ENCODE measurements around the gene GHITM. TPM values are rescaled to one million over a fixed set of nuclear protein-coding genes. Genes with fewer than 3 reads are reported as not detected.
"Not testable (repeated sequence)": the region's sequence is repeated elsewhere in the genome, so short reads cannot be mapped to it uniquely, and the experiment has no call there.

The GHITM gene
- total and polyA plus RNA-seq, 7 experiments from 2014 or later = 61.5 to 312 (median 78.7) TPM

GRCh38 chr10:84109772-84110171 lies 29.5 kb upstream of the GHITM start:
- POLR2A ChIA-PET; H3K9me3 Mint-ChIP-seq; CTCF ChIA-PET; H3K4me3 Mint-ChIP-seq; intact Hi-C loops (cut with micrococcal nuclease); H3K27ac ChIP-seq (ENCODE audit: low read depth, low read length); ATAC-seq; H3K9me3 ChIP-seq (ENCODE audit: control insufficient read depth in 2 of 3, low read length in 3 of 3); DNase-seq; H3K36me3 ChIP-seq (ENCODE audit: control insufficient read depth in 2 of 3, insufficient read depth in 3 of 3, low read length in 3 of 3); H3K4me3 ChIP-seq (ENCODE audit: low read length); H3K27ac Mint-ChIP-seq; H3K4me1 Mint-ChIP-seq; H3K27me3 ChIP-seq (ENCODE audit: control insufficient read depth in 2 of 2, insufficient read depth in 2 of 2, low read length in 2 of 2); H3K4me1 ChIP-seq (ENCODE audit: control insufficient read depth in 2 of 2, insufficient read depth in 2 of 2, low read length in 2 of 2); H3K36me3 Mint-ChIP-seq: not testable (repeated sequence)
- H3K27me3 Mint-ChIP-seq = peaks cover 0 to 10% (median 6%) of the 10 kb centered on the region in 5 donors

- POLR2A ChIA-PET; H3K9me3 Mint-ChIP-seq; H3K4me3 Mint-ChIP-seq; H3K27ac Mint-ChIP-seq; H3K27me3 ChIP-seq (ENCODE audit: control insufficient read depth in 2 of 2, insufficient read depth in 2 of 2, low read length in 2 of 2); H3K4me1 ChIP-seq (ENCODE audit: control insufficient read depth in 2 of 2, insufficient read depth in 2 of 2, low read length in 2 of 2); H3K9me3 ChIP-seq (ENCODE audit: control insufficient read depth in 2 of 3, low read length in 3 of 3); H3K4me1 Mint-ChIP-seq; H3K27ac ChIP-seq (ENCODE audit: low read depth, low read length); intact Hi-C loops (cut with micrococcal nuclease); ATAC-seq; DNase-seq; H3K36me3 ChIP-seq (ENCODE audit: control insufficient read depth in 2 of 3, insufficient read depth in 3 of 3, low read length in 3 of 3); H3K4me3 ChIP-seq (ENCODE audit: low read length); CTCF ChIA-PET; H3K36me3 Mint-ChIP-seq: not testable (repeated sequence)
- peaks cover 0 to 26% (median 8%) of the 10 kb centered on the region in 5 donors for H3K27me3 Mint-ChIP-seq
Measured at GRCh38 chr10:84113468-84113867, 25.8 kb upstream of the GHITM start.

- DNase-seq (no peak), ATAC-seq (no peak)
- H3K4me1 Mint-ChIP-seq = no peaks in the 10 kb centered on the region
- no peaks in the 10 kb centered on the region for H3K36me3 Mint-ChIP-seq
- H3K27me3 Mint-ChIP-seq = peaks cover 0 to 25% (median 10%) of the 10 kb centered on the region in 5 donors
- Histone ChIP-seq H3K27me3 (ENCODE audit: control insufficient read depth in 2 of 2, insufficient read depth in 2 of 2, low read length in 2 of 2) (no peaks in the 10 kb centered on the region), H3K4me3 (ENCODE audit: low read length) (no peak overlapping the region), H3K4me1 (ENCODE audit: control insufficient read depth in 2 of 2, insufficient read depth in 2 of 2, low read length in 2 of 2) (no peaks in the 10 kb centered on the region), H3K9me3 (ENCODE audit: control insufficient read depth in 2 of 3, low read length in 3 of 3) (no peaks in the 10 kb centered on the region), H3K27ac (ENCODE audit: low read depth, low read length) (no peak overlapping the region), H3K36me3 (ENCODE audit: control insufficient read depth in 2 of 3, insufficient read depth in 3 of 3, low read length in 3 of 3) (no peaks in the 10 kb centered on the region)
- H3K9me3 Mint-ChIP-seq = peaks cover 0 to 2% (median 0%) of the 10 kb centered on the region in 11 donors
- H3K4me3 Mint-ChIP-seq = no peak overlapping the region
- ChIA-PET CTCF (no interaction called here), POLR2A (no interaction called here)
- intact Hi-C loops (cut with micrococcal nuclease) = no loop called here
- no peak overlapping the region for H3K27ac Mint-ChIP-seq
Measured at GRCh38 chr10:84114088-84114667, 25.1 kb upstream of the GHITM start.

GRCh38 chr10:84117204-84117603 lies 22.1 kb upstream of the GHITM start:
- DNase-seq; H3K4me1 Mint-ChIP-seq; H3K36me3 Mint-ChIP-seq; CTCF ChIA-PET; H3K9me3 ChIP-seq (ENCODE audit: control insufficient read depth in 2 of 3, low read length in 3 of 3); H3K4me3 ChIP-seq (ENCODE audit: low read length); H3K4me3 Mint-ChIP-seq; intact Hi-C loops (cut with micrococcal nuclease); H3K27ac Mint-ChIP-seq; H3K27ac ChIP-seq (ENCODE audit: low read depth, low read length); H3K9me3 Mint-ChIP-seq; H3K4me1 ChIP-seq (ENCODE audit: control insufficient read depth in 2 of 2, insufficient read depth in 2 of 2, low read length in 2 of 2); ATAC-seq; POLR2A ChIA-PET; H3K27me3 ChIP-seq (ENCODE audit: control insufficient read depth in 2 of 2, insufficient read depth in 2 of 2, low read length in 2 of 2); H3K36me3 ChIP-seq (ENCODE audit: control insufficient read depth in 2 of 3, insufficient read depth in 3 of 3, low read length in 3 of 3): not testable (repeated sequence)
- H3K27me3 Mint-ChIP-seq = peaks cover 4 to 19% (median 12%) of the 10 kb centered on the region in 5 donors

GRCh38 chr10:84117686-84118394 lies 21.5 kb upstream of the GHITM start:
- Histone ChIP-seq H3K36me3 (ENCODE audit: control insufficient read depth in 2 of 3, insufficient read depth in 3 of 3, low read length in 3 of 3) (no peaks in the 10 kb centered on the region), H3K4me1 (ENCODE audit: control insufficient read depth in 2 of 2, insufficient read depth in 2 of 2, low read length in 2 of 2) (no peaks in the 10 kb centered on the region), H3K9me3 (ENCODE audit: control insufficient read depth in 2 of 3, low read length in 3 of 3) (no peaks in the 10 kb centered on the region), H3K27me3 (ENCODE audit: control insufficient read depth in 2 of 2, insufficient read depth in 2 of 2, low read length in 2 of 2) (no peaks in the 10 kb centered on the region), H3K27ac (ENCODE audit: low read depth, low read length) (no peak overlapping the region), H3K4me3 (ENCODE audit: low read length) (no peak overlapping the region)
- CTCF ChIA-PET = no interaction called here
- POLR2A ChIA-PET = no interaction called here
- Mint-ChIP-seq H3K9me3 (peaks cover 0 to 2% (median 0%) of the 10 kb centered on the region in 11 donors), H3K4me3 (no peak overlapping the region), H3K4me1 (no peaks in the 10 kb centered on the region), H3K27ac (no peak overlapping the region), H3K27me3 (peaks cover 4 to 19% (median 12%) of the 10 kb centered on the region in 5 donors), H3K36me3 (no peaks in the 10 kb centered on the region)
- DNase-seq (no peak), ATAC-seq (no peak)
- intact Hi-C loops (cut with micrococcal nuclease) = no loop called here

GRCh38 chr10:84118395-84119006 lies 20.8 kb upstream of the GHITM start:
- intact Hi-C loops (cut with micrococcal nuclease) = no loop called here
- no peaks in the 10 kb centered on the region for H3K36me3 Mint-ChIP-seq
- no peak overlapping the region for H3K27ac ChIP-seq (ENCODE audit: low read depth, low read length)
- ChIA-PET POLR2A (no interaction called here), CTCF (no interaction called here)
- H3K27ac Mint-ChIP-seq = no peak overlapping the region
- ATAC-seq (no peak), DNase-seq (no peak)
- no peak overlapping the region for H3K4me3 ChIP-seq (ENCODE audit: low read length)
- H3K27me3 Mint-ChIP-seq = peaks cover 4 to 19% (median 13%) of the 10 kb centered on the region in 5 donors
- H3K4me1 ChIP-seq (ENCODE audit: control insufficient read depth in 2 of 2, insufficient read depth in 2 of 2, low read length in 2 of 2) = no peaks in the 10 kb centered on the region
- H3K4me3 Mint-ChIP-seq = no peak overlapping the region
- no peaks in the 10 kb centered on the region for H3K9me3 ChIP-seq (ENCODE audit: control insufficient read depth in 2 of 3, low read length in 3 of 3)
- H3K36me3 ChIP-seq (ENCODE audit: control insufficient read depth in 2 of 3, insufficient read depth in 3 of 3, low read length in 3 of 3) = no peaks in the 10 kb centered on the region
- H3K9me3 Mint-ChIP-seq = peaks cover 0 to 2% (median 0%) of the 10 kb centered on the region in 11 donors
- H3K27me3 ChIP-seq (ENCODE audit: control insufficient read depth in 2 of 2, insufficient read depth in 2 of 2, low read length in 2 of 2) = no peaks in the 10 kb centered on the region
- H3K4me1 Mint-ChIP-seq = no peaks in the 10 kb centered on the region

GRCh38 chr10:84123362-84123761 lies 15.9 kb upstream of the GHITM start:
- ChIA-PET CTCF (no interaction called here), POLR2A (no interaction called here)
- Mint-ChIP-seq H3K36me3 (peaks cover 0 to 22% (median 15%) of the 10 kb centered on the region in 5 donors), H3K27ac (no peak overlapping the region), H3K4me3 (no peak overlapping the region), H3K27me3 (peaks cover 12 to 28% (median 18%) of the 10 kb centered on the region in 5 donors), H3K9me3 (peaks cover 7 to 32% (median 22%) of the 10 kb centered on the region in 11 donors), H3K4me1 (no peaks in the 10 kb centered on the region)
- ATAC-seq = no peak
- DNase-seq = no peak
- Histone ChIP-seq H3K4me1 (ENCODE audit: control insufficient read depth in 2 of 2, insufficient read depth in 2 of 2, low read length in 2 of 2) (no peaks in the 10 kb centered on the region), H3K9me3 (ENCODE audit: control insufficient read depth in 2 of 3, low read length in 3 of 3) (peaks cover 0 to 22% (median 3%) of the 10 kb centered on the region in 3 experiments), H3K27ac (ENCODE audit: low read depth, low read length) (no peak overlapping the region), H3K4me3 (ENCODE audit: low read length) (no peak overlapping the region), H3K36me3 (ENCODE audit: control insufficient read depth in 2 of 3, insufficient read depth in 3 of 3, low read length in 3 of 3) (no peaks in the 10 kb centered on the region), H3K27me3 (ENCODE audit: control insufficient read depth in 2 of 2, insufficient read depth in 2 of 2, low read length in 2 of 2) (no peaks in the 10 kb centered on the region)
- intact Hi-C loops (cut with micrococcal nuclease) = no loop called here

Measured in naive thymus-derived CD4-positive, alpha-beta T cell (primary cell).